HUES48 (cell line): Measurements from ENCODE around the gene AMMECR1.

Experiments used
- H3K27ac ChIP-seq: one replicate; pipeline ENCODE4 v1.7.0; 2013; ENCODE audit warnings: low read depth, low read length, inconsistent platforms
- H3K27me3 ChIP-seq: 2 replicates; pipeline ENCODE4 v1.6.1; 2013; ENCODE audit warnings: mild to moderate bottlenecking, low read length; ENCODE audit not compliant: control insufficient read depth, insufficient read depth
- H3K36me3 ChIP-seq: 2 replicates; pipeline ENCODE4 v1.6.1; 2013; ENCODE audit warnings: low read length; ENCODE audit not compliant: control insufficient read depth, insufficient read depth
- H3K4me1 ChIP-seq: 2 replicates; pipeline ENCODE4 v1.6.1; 2013; ENCODE audit warnings: mild to moderate bottlenecking, low read length; ENCODE audit not compliant: control insufficient read depth, insufficient read depth
- H3K4me3 ChIP-seq: 2 replicates; pipeline ENCODE4 v1.5.1; 2013; ENCODE audit warnings: mild to moderate bottlenecking, low read depth, low read length
- H3K9ac ChIP-seq: 2 replicates; pipeline ENCODE4 v1.6.1; 2013; ENCODE audit warnings: mild to moderate bottlenecking, low read depth, low read length, moderate library complexity
- H3K9me3 ChIP-seq: 2 replicates; pipeline ENCODE4 v1.6.1; 2013; ENCODE audit warnings: low read length; ENCODE audit not compliant: control insufficient read depth, insufficient read depth

The AMMECR1 gene

DNA sequence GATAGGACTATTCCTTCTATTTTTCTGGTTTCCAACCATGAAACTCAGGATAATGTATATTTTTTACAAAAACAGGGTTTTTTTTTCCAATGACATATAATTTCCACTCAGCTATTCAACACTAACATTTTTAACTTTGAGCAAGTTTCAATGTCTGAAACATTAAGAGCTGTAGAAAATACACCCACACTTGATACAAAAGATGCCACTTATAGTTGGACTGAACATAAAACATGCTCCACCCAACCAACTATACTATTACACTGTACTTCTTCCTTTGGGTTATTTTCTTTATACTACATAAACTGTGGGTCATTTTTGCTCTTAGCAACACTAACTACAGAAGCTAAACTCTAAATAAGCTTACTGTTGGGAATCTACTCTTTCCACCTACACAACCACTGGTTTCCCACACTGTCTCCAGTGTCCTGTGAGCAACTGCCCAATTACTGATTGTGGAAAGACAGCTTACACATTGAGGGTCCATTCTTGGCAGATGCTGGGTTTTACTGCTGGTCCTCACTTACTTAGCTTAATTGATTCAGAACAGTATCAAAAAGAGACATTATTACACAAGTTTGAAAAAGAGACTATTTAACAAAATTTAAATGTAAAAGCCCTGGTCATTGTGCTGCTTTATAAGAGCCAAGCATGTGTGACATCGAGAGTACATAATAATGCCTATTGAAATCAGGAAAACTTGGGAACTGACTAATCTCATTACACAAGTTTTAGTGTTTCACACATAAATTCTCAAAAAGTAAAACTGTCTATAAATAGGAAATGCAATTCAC is 6.3 kb downstream of the AMMECR1 start:
- Histone ChIP-seq H3K9me3 (no peaks in the 10 kb centered on the region), H3K4me3 (no peak overlapping the region), H3K27ac (no peak overlapping the region), H3K4me1 (peaks cover 72% of the 10 kb centered on the region), H3K36me3 (no peaks in the 10 kb centered on the region), H3K9ac (no peak overlapping the region), H3K27me3 (peaks cover 3% of the 10 kb centered on the region; the same call in 1 of the 2 replicates)

DNA sequence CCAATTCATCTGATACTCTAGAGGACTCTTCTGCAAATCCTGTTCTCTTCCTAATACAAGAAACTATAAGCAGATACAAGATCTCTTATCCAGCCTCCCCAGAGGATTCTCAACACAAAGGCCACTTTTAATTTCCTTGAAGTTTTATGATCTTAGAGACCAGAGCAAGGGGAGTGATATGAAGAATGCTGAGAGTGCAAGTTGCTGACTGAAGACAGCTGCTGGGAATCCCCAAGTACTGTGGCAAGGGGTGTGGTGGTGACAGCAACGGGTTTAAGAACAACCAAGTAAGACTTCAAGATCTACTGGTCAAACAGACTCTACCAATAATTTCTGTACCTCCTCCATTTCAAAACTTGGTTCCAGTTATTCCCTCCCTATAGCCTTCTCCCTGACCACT is 7.0 kb downstream of the AMMECR1 start:
- Histone ChIP-seq H3K4me3 (no peak overlapping the region), H3K27me3 (peaks cover 3% of the 10 kb centered on the region; the same call in 1 of the 2 replicates), H3K27ac (no peak overlapping the region), H3K36me3 (no peaks in the 10 kb centered on the region), H3K9me3 (no peaks in the 10 kb centered on the region), H3K4me1 (peaks cover 70% of the 10 kb centered on the region), H3K9ac (no peak overlapping the region)

DNA sequence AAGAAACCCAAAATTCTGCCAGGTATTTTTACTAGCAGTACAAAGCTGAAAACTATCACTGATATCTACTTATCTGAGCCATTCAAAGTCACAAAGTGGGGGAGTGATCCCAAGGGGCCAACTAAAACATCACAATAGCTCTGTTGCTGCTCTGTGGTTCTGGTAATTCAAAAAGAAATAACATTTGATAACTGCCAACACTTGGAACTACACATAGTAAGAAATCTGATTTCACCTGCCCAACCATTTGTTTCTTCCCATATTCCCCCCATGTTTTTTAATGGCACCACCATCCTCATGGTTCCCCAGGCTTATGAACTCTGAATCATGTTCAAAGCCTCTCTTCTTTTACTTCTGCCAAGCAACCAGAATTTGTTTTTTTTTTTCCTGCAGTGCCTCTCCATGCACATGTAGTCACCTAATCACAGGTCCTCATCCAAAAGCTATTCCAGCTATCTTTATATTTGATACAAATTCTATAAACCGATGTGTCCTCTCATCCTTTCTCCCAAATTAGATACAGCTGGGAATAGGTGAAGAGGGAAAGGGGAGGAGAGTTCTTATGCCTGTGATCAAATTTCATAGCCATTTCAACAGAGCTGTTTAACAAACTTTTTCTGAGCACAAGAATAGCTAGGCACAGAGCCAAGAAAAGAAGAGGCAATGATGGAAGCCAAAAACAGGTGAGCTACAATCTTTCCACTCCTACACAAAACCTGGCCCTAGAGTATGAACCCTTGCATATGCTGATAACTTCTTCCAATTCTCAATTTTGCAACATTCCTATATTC is 7.7 kb downstream of the AMMECR1 start:
- Histone ChIP-seq H3K4me1 (peaks cover 69% of the 10 kb centered on the region), H3K27ac (no peak overlapping the region)

DNA sequence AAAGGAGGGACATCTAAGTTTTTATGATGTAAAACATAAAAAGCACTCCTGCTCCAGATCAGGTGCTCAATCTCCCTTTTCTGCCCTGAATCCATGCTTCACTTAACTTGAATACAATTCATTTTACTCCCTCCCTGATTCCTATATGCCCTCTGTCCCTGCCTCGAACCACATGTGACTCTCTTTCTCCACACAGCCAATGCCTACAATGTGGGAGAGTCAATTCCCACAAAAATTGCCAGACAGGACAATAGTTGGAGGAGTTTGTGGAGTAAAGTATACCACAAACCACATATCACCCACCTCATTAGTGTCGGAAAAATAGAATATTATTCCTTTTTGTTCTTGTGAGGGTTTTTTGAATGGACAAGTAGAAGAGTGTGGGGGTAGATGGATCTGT is 9.7 kb downstream of the AMMECR1 start:
- Histone ChIP-seq H3K36me3 (no peaks in the 10 kb centered on the region), H3K4me3 (no peak overlapping the region), H3K27me3 (peaks cover 3% of the 10 kb centered on the region; the same call in 1 of the 2 replicates), H3K4me1 (peaks cover 50% of the 10 kb centered on the region), H3K9me3 (no peaks in the 10 kb centered on the region), H3K9ac (no peak overlapping the region), H3K27ac (no peak overlapping the region)

More for the DNA sequence above, 7.7 kb downstream of the AMMECR1 start:
- peaks cover 3% of the 10 kb centered on the region; the same call in 1 of the 2 replicates for H3K27me3 ChIP-seq
- no peaks in the 10 kb centered on the region for H3K9me3 ChIP-seq
- no peak overlapping the region for H3K9ac ChIP-seq
- H3K4me3 ChIP-seq = no peak overlapping the region
- no peaks in the 10 kb centered on the region for H3K36me3 ChIP-seq

DNA sequence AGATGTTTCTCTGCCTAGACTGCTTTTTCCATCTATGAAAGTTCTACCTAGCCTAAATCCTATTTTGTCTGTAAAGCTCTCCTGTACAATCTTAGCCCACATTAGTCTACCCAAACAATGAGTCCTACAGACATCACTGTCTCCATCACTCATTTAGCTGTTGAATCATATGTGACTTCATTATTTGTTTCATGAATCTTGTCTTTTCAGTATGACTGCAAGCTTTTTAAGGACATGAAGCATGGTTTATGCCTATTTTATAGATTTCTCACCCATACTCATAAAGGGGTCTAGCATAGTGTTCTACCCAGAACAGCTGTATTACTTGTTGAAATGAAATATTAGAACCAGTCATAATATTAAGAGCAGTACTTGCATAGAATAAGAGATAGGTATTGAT is 13.0 kb downstream of the AMMECR1 start:
- no peaks in the 10 kb centered on the region for H3K9me3 ChIP-seq
- H3K9ac ChIP-seq = no peak overlapping the region
- H3K4me1 ChIP-seq = peaks cover 18% of the 10 kb centered on the region
- H3K36me3 ChIP-seq = no peaks in the 10 kb centered on the region
- no peak overlapping the region for H3K4me3 ChIP-seq
- peaks cover 3% of the 10 kb centered on the region; the same call in 1 of the 2 replicates for H3K27me3 ChIP-seq
- no peak overlapping the region for H3K27ac ChIP-seq

DNA sequence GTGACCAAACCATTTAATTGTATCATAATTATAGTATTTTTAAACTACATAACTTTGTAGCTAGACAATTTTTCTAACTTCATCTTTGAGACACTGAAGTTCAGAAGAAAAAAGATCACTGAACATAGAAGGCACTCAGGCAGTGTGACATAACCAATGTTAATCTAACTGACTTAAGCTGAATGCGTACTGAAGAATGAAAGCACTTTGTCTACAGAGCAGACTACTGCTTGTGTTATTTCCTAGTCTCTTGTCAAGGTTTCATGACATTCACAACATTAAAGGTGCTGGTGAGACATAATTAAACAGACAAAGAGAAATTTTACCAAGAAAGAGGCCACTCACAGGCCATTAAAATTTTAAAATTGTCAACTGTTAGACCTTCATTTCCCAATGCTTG is 13.5 kb downstream of the AMMECR1 start:
- Histone ChIP-seq H3K4me1 (peaks cover 13% of the 10 kb centered on the region), H3K4me3 (no peak overlapping the region), H3K36me3 (no peaks in the 10 kb centered on the region), H3K9ac (no peak overlapping the region), H3K9me3 (no peaks in the 10 kb centered on the region), H3K27ac (no peak overlapping the region), H3K27me3 (peaks cover 2% of the 10 kb centered on the region; the same call in 1 of the 2 replicates)

DNA sequence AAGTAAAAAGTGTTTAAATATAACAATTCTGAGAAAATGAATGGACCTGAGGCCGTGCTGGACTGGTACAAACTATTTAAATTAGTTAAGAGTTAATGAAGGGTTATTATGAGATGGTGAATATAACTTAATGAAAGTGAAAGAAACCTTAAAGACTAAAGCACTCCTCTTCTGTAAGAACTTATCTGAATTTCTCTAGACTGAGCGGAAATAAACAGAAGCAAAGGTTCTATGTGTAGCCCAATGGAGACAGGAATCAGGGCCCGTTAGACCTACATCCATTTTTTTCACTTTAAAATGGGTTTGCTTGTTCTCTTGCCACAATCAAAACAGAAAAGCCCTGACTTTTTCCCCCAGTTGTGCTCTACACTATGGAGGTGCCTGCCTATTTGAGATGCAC is 14.9 kb downstream of the AMMECR1 start:
- Histone ChIP-seq H3K27me3 (no peaks in the 10 kb centered on the region), H3K4me1 (no peaks in the 10 kb centered on the region), H3K4me3 (no peak overlapping the region), H3K36me3 (no peaks in the 10 kb centered on the region), H3K9ac (no peak overlapping the region), H3K9me3 (no peaks in the 10 kb centered on the region), H3K27ac (no peak overlapping the region)

DNA sequence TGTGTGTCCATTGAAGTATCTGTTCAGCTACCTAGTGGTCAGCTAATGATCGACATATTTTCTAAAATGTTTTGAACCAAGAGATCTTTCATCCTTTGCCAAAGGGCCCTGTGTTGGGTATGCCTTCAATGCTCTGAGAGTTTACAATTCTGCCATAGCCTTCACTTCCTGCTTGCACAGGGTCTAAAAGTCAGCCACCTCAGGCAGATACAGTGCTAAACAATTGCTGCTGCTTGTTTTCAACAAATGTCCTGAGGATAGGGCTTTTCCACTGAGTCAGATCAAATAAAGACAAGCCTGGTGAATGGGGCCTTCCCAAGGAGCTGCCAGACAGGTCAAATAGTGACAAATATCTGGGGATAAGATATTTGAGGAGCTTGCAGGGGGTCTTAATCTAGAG is 16.7 kb downstream of the AMMECR1 start:
- no peaks in the 10 kb centered on the region for H3K9me3 ChIP-seq
- no peak overlapping the region for H3K9ac ChIP-seq
- H3K36me3 ChIP-seq = no peaks in the 10 kb centered on the region
- H3K27ac ChIP-seq = no peak overlapping the region
- no peak overlapping the region for H3K4me3 ChIP-seq
- H3K4me1 ChIP-seq = no peaks in the 10 kb centered on the region
- H3K27me3 ChIP-seq = no peaks in the 10 kb centered on the region; the same call in 1 of the 2 replicates

DNA sequence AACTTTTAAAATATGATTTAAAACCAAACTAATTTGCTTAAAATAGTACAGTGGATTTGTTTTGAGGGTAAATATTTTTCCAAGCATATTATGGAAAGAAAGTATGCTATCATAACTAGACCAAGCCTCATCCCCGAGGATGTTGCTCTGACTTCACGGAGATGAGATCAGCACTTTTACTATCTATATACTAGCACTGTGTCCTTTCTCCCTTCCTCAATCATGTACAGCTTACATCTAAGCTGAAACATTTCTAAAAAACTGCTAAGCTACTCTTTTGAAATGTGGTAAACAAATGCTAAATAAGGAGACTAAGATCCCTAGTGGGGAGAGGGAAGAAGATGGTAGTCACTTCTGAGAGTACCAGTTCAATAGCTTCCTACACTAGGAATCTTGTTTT is 23.8 kb downstream of the AMMECR1 start:
- no peaks in the 10 kb centered on the region; the same call in 1 of the 2 replicates for H3K27me3 ChIP-seq
- no peak overlapping the region for H3K9ac ChIP-seq
- no peaks in the 10 kb centered on the region for H3K36me3 ChIP-seq
- no peak overlapping the region for H3K27ac ChIP-seq
- H3K4me1 ChIP-seq = peaks cover 8% of the 10 kb centered on the region; the same call in 1 of the 2 replicates
- H3K9me3 ChIP-seq = no peaks in the 10 kb centered on the region
- no peak overlapping the region for H3K4me3 ChIP-seq

DNA sequence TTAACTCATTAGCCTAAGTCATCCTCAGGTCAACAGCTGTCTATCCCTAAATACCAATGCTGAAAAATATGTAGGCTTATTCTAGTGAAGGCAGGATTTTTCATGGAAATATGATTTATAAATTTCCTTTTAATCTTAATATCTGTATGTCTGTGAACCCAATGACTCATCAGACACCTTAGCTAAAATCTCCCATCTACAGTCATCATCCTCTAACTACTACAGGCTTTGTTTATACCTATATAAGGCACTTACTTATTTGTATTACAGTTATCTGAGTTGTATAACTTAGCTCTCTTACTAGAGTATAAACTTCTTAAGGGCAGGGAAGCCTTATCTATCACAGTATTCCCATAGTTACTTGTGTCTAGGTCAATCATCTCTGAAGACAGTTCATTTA is 24.2 kb downstream of the AMMECR1 start:
- Histone ChIP-seq H3K27me3 (no peaks in the 10 kb centered on the region; the same call in 1 of the 2 replicates), H3K4me1 (peaks cover 8% of the 10 kb centered on the region; the same call in 1 of the 2 replicates), H3K36me3 (no peaks in the 10 kb centered on the region), H3K9me3 (no peaks in the 10 kb centered on the region), H3K27ac (no peak overlapping the region), H3K4me3 (no peak overlapping the region), H3K9ac (no peak overlapping the region)

DNA sequence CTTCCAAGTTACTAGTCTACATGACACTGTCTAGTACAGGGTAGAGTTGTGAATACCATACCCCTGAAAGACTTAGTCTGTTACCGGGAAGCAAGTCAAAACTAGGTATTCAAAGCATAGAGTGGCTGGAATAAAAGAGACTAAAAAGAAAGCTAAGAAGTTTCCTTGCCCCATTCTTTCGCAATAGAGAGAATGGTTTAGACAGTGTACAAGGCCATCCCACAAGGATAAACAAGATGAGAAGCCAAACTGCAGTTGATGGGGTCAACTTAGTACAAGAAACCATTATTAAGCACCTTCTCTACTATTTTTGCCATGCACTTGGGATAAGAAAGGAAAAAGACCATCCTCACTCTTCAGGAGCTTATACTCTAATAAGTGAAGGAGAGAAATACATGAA is 30.3 kb downstream of the AMMECR1 start:
- no peak overlapping the region for H3K27ac ChIP-seq
- H3K4me1 ChIP-seq = 0 out of 2 replicates have a peak, but pooled peaks cover 2% of the 10 kb centered on the region
- H3K9ac ChIP-seq = no peak overlapping the region
- no peaks in the 10 kb centered on the region for H3K36me3 ChIP-seq
- no peak overlapping the region for H3K4me3 ChIP-seq
- H3K27me3 ChIP-seq = no peaks in the 10 kb centered on the region
- no peaks in the 10 kb centered on the region for H3K9me3 ChIP-seq
